Raji (cell line): ENCODE measurements around the gene TRIO.

ENCODE experiments used
- POLR2A ChIP-seq: IDR thresholded peaks from 2 replicates; pipeline ENCODE4 v1.6.1; 2011; ENCODE audit warnings: low read depth, low read length, control low read depth; ENCODE audit not compliant: insufficient read depth

TRIO gene

DNA sequence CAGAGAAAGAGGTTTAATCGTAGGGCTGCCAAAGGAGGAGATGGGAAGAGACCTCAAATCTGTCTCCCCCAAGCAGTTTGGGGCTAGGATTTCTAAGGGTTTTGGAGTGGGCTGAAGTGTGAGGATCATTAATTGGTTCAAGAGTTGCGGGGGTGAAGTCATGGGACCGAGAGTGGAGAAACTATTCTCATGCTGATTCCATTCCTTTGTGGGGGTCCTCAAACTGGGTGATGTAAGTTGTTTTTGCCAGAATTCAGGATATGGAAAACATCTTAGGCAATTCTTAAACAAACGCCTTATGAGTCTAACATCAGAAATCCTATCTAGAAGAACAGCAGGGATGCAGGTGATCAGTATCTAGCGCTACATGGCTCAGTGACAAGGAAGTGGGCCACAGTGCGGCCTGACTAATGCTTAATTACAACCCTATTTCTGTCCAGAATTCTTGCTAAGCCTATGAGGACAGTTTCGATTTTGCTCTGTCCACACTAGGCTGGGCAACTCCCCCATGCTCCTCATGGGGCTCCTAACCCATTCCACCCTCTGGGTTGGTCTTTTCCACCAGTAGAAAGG lies 27.7 kb upstream of the TRIO start:
- no peak for TF ChIP-seq POLR2A

DNA sequence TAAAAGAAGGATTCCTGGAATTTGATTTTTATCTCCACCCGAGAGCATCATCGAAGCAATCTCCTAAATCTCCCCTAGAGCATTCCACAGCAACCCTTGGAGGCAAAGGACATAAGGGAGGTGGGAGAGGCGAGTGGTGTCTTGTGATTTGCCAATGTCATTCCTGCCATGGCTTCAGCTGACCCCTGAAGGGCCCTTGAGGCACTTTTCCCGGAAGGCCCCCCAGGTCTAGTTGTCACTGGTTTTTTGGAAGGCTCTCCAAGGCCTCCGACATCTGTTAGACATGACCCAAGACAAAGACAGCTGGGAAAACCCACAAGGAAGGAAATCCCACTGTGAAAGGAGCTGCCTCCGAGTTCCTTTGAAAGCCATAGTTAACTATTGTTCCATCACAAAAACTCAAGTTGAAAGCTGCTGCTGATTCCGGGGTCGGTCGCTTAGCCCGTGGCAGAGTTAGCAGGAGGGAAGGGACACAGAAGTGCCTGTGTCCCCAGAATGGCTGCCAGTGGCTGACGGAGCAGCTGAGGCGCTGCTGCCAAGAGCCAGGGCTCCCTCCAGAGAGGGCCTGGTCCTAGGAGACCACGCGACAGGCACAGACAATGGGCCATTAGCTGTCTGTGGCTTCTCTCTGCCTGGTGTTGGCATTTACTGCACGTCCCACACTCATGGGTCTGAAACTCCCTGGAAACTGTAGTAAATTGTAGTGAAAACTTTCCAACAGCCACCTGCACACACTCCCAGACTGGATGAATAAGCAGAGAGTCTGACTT lies 24.4 kb upstream of the TRIO start:
- TF ChIP-seq POLR2A = no peak

DNA sequence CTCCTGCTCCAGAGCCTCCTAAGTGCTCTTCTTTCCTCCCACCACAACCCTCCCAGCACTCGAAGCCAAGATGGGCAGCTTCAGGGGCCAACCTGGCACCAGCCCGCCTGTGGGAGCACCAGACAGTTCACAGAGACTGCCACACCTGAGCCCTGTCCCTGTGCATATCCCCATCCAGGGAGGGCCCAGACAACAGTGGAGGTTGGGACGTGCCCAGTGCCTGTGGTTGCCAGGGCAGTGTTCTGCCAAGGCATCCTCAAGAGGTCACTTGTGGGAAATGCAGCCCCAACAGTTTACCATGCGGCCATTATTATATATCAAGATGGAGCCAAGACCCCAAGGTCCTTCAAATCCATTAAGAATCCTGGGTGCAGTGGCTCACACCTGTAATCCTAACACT lies 23.0 kb upstream of the TRIO start:
- TF ChIP-seq POLR2A = no peak

DNA sequence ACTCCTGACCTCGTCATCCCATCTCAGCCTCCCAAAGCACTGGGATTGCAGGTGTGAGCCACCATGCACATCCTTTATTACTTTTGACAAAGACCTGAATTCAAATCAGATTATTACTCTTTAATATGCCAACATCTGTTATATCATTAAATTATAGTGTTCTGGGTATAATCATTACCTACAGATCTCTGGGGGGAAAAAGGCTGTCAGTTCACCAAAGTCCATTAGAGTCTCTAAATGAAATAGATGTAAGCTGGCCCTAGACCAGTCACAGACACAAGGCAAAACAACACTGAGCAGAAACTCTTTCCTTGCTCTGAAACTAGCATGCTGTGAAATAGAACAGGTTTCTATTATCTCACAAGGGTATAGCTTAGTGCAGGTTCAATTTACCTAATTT lies 21.6 kb upstream of the TRIO start:
- TF ChIP-seq POLR2A = no peak

DNA sequence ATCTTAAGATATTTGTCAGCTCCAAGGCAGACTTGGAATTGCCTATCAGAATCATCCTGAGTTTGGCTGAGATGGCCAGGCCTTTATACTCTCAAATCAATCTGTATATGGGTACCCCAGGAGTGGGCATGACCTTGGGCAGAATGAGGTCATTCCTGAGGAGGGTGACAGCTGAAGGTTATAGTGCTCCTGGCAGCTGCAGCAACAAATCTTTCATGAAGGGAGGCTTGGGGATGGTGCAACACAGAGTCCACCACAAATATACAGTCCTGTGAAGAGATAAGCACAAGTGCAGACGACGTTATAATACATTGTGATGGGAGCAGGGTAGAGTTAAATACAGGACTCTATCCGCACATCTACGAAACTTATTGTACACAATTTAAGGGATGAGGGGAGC lies 21.1 kb upstream of the TRIO start:
- no peak for TF ChIP-seq POLR2A

DNA sequence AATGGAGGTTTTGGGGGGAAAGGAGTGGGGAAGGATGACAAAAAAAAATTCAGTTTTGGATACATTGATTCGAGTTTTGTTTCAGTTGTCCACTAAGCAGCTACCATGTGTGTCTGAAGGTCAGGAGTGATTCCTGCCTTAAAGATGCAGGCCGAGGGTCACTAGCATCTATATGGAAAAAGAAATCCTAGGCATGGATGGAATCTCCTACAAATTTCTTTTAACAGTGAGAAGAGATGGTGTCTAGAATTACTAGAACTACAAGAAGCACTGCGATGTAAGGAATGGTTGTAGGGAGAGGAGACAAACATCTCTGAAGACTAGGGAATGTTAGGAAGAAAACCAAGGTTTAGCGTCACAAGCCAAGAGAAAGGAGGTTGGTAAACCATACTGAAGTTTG lies 19.6 kb upstream of the TRIO start:
- TF ChIP-seq POLR2A = no peak

DNA sequence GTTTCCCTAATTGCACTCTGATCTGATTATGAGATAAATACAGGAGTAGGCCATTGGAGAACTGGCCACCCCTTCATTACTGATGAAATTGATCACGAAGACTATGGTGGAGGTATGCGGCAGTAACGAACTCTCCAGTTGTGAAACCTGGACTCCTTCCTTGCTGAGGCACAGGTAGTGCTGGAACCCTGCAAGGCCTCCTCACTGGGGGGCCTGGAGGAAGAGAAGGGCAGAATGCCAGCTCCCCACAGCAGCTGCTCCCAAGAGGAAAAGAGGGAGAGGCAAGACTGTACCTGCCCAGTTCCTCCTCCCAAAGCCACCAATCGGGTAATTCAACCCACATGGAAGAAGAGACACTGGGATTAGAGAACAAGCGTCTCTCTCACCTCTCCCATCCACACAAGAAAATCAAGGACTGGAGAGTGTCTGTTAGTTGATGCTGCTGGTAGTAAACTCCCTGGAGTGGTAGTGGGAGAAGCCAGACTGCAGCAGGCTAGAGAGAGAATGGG lies 19.1 kb upstream of the TRIO start:
- no peak for TF ChIP-seq POLR2A

DNA sequence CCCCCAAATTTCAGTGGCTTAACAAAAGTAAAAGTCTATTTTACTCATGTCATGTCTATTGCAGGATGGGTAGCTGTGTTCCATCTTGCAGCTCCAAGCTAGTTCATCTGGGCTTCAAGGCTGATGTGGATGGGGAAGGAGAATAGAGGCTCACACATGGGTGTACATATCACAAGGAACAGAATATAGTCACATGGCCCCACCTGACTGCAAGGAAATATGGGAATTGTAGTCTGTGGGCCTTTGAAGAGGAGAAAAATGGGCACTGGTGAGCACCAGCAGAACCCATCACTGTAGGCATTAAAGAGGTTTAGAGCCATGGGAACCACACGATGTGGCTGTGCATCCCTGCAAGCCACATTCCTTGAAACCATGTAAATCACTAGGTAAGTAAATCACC lies 17.9 kb upstream of the TRIO start:
- TF ChIP-seq POLR2A = no peak

DNA sequence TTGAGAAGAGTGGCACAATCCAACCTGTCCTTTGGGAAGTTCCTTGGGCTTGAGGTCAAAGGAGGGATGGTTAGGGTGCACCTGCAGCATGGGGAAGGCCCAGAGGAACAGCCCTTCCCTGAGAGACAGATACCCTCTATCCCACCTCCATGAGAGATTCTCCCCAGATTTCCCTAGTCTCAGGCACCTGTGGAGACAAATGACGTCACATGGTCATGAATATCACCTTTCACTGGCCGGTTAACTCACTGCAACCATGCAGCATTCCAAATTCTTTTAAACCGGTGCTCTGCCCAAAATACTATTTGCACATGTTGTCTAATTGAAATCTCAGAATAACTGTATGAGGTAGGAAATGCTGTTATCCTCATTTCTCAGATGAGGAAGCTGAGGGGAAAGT lies 15.6 kb upstream of the TRIO start:
- TF ChIP-seq POLR2A = no peak

DNA sequence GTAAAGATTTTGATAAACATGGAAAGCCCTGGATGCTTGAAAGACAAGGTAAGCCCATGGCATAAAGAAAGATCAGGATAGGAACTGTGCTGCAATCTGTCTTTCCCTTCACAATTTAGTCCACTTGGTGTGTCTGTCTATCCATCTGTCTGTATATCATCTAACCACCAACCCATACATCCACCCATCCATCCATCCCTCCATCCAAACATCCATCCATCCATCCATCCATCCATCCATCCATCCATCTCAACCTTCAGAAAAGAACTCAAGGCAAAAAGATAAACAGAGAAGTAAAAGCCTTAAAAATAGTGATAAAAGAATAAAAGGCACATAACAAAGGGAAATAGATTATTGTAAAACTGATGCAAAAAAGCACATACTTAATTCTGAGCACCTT lies 15.1 kb upstream of the TRIO start:
- TF ChIP-seq POLR2A = no peak

DNA sequence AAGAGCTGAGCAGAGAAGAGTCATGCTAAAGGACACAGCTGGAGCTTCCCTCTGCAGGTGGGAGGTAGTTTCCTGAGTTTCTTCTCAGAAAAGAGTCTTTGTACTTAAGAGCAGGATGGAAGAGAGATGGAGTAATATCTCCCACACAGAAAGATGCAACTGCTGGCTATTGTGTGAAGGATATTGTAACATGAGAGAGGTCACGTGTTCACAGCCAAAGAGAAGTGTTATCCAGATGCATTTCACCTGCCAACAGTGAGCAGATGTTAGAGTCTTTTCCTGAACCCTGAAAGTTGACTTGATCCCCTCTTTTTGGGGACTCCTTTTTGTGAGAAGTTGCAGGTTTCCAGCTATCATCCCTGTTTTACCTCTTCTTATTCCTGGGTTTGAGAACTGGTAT lies 14.0 kb upstream of the TRIO start:
- no peak for TF ChIP-seq POLR2A

DNA sequence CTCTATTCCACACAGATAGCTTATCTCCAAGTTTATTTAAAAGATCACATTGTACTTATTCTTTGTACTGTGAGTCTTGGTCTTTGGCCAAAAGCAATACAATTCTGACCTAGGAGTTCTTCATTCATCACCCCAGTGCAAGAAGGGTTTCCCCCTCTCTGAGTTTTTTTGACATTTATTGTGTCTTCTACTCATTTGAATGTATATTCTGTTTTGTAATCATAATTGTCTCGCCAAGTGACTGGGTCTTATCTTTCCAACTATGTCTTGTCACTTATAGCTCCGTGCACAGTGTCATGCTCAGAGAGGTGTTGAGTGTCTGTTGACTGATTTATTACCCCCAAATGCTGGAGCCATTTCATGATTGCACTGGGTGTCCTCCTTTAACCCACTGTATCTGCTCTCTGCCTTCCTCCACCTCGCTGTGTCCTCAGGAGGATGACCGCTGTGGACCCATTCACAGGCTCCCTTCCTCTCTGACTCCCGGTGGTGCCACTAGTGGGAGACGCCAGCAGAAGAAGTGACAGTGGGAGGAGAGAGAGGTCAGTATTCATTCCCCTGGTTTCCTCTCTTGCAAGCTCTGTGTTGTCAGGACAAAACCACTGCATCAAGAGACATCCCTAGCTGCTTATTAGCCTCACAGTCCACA lies 11.2 kb upstream of the TRIO start:
- TF ChIP-seq POLR2A = no peak

DNA sequence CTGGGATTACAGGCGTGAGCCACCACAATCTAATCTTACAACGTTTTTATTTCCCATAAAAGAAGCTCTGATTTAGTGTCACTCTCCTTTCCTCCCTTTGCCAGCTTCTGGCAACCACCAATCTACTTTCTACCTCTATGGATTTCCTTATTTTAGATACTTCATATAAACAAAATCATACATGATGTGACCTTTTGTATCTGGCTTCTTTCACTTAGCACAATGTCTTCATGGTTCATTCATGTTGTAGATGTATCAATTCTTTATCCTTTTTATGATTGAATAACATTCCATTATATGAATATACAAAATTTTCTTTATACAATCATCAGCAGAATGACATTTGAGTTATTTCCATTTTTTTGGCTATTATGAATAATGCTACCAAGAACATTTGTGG lies 9.7 kb upstream of the TRIO start:
- no peak for TF ChIP-seq POLR2A

DNA sequence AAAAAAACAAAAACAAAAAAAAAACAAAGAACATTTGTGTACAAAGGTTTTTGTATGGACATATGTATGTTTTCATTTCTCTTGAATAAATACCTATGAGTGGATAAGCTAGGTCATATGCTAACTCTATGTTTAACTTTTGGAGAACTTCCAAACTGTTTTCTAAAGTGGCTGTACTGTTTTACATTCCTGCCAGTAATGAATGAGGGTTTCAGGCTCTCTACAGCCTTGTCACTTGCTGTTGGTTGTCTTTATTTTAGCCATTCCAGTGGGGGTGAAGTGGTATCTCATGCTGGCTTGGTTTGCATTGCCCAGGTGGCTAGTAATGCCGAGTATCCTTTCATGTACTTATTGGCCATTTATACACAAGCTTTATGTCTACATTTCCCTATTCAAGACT lies 9.1 kb upstream of the TRIO start:
- no peak for TF ChIP-seq POLR2A

DNA sequence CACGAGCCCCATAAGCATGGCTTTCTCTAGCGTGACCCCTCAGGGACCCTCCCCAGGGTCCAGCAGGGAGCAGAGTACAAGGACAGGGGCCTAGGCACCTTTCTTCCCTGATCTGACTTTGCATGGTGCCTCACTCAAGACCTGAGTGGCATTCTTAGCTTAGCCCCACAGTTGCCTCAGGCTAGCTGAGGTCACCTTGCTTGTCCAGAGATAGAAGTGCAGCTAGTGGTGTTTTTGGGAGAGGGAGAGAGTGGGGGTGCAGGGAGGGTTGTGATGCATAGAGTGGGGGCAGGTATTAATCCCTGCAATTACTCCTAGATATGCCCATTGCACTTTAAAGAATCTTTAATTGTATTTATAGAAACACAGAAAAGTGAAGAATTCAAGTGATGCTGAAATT lies 8.4 kb upstream of the TRIO start:
- TF ChIP-seq POLR2A = no peak

DNA sequence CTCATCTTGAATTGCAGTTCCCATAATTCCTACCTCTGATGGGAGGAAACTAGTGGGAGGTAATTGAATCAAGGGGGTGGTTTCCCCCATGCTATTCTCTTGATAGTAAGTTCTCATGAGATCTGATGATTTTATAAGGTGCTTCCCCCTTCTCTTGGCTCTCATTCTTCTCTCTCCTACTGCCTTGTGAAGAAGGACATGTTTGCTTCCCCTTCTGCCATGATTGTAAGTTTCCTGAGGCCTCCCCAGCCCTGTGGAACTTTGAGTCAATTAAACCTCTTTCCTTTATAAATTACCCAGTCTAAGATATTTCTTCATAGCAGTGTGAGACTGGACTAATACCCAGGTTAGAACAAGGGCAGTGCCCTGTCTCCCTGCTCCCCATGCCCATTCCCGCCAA lies 7.5 kb upstream of the TRIO start:
- TF ChIP-seq POLR2A = no peak
